Mesendoderm (in vitro differentiated cells): Measurements from ENCODE around the gene LRSAM1. TPM values are rescaled to one million over a fixed set of nuclear protein-coding genes. Genes with fewer than 3 reads are reported as not detected.

Source experiments
- small RNA-seq: library from polyadenylated mRNA; stranded (forward); fragments of <200 nt; extraction: miRNeasy Mini kit (QIAGEN cat#:217004); gene quantifications from one replicate; pipeline ENCODE3, GENCODE V24; 2013; ENCODE audit not compliant: insufficient read depth

LRSAM1 gene

Small RNAs within 50 kb of the gene (small RNA-seq; reads per million reads assigned to genes)
- not detected for gene RF00019
- gene SNORA65, result 258 reads per million, percentile 97 among the genes with 10 or more reads in this experiment
